Colonic mucosa (tissue), 4 donors: ENCODE results near the gene IFRD1. TPM values are rescaled to one million over a fixed set of nuclear protein-coding genes. Genes with fewer than 3 reads are reported as not detected.
A peak's percentile ranks its signal among the peaks of the same experiment; 100 is the strongest.

ENCODE experiments used
- DNase-seq: peaks from one replicate; pipeline ENCODE4 v3.0.0-alpha.2; 2020
- H3K27ac ChIP-seq: fragments of 200-600 bp; one replicate; pipeline ENCODE4 v1.8.0; 2021
- H3K27me3 ChIP-seq: fragments of 200-600 bp; one replicate; pipeline ENCODE4 v1.8.0; 2021
- H3K36me3 ChIP-seq: fragments of 200-600 bp; one replicate; pipeline ENCODE4 v1.8.0; 2021
- H3K4me1 ChIP-seq: fragments of 200-600 bp; one replicate; pipeline ENCODE4 v1.8.0; 2021; ENCODE audit warnings: mild to moderate bottlenecking
- H3K4me3 ChIP-seq: fragments of 200-600 bp; one replicate; pipeline ENCODE4 v1.8.0; 2021
- H3K9ac ChIP-seq, 2 donors: one replicate each; pipeline ENCODE4 v1.7.0; 2013; ENCODE audit warnings: control low read depth in 2 of 2, low read depth in 2 of 2, low read length in 2 of 2
- H3K9me3 ChIP-seq: fragments of 200-600 bp; one replicate; pipeline ENCODE4 v1.8.0; 2021
- intact Hi-C: fragments of 100-400 bp; cut with DNase I; formaldehyde crosslinking; loops from one replicate; pipeline ENCODE4 v1.14.1; 2022
- total RNA-seq, 2 donors: library from RNA; stranded (reverse); fragmentation: NEBNext Ultra II Directional in 1 of 2; extraction: Animal tissue kit (Norgen Biotek cat#: 25700) in 1 of 2; gene quantifications; one replicate each; pipeline ENCODE4 v1.2.1, GENCODE V29; 2021
- TF ChIP-seq, protein P1 (sequence below): fragments of 200-600 bp; IDR thresholded peaks from one replicate; pipeline ENCODE4 v1.8.0; 2022; ENCODE audit warnings: antibody characterized with exemption, mild to moderate bottlenecking
- donor health status: healthy.
- donor health status: DM: no; HTN: no; CAD: no.
- donor health status: DM: no; HTN: no; CAD: no.

IFRD1 gene, protein sequence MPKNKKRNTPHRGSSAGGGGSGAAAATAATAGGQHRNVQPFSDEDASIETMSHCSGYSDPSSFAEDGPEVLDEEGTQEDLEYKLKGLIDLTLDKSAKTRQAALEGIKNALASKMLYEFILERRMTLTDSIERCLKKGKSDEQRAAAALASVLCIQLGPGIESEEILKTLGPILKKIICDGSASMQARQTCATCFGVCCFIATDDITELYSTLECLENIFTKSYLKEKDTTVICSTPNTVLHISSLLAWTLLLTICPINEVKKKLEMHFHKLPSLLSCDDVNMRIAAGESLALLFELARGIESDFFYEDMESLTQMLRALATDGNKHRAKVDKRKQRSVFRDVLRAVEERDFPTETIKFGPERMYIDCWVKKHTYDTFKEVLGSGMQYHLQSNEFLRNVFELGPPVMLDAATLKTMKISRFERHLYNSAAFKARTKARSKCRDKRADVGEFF
- total RNA-seq, result 10 to 100 TPM; 35.9 to 41.0 TPM

DNA sequence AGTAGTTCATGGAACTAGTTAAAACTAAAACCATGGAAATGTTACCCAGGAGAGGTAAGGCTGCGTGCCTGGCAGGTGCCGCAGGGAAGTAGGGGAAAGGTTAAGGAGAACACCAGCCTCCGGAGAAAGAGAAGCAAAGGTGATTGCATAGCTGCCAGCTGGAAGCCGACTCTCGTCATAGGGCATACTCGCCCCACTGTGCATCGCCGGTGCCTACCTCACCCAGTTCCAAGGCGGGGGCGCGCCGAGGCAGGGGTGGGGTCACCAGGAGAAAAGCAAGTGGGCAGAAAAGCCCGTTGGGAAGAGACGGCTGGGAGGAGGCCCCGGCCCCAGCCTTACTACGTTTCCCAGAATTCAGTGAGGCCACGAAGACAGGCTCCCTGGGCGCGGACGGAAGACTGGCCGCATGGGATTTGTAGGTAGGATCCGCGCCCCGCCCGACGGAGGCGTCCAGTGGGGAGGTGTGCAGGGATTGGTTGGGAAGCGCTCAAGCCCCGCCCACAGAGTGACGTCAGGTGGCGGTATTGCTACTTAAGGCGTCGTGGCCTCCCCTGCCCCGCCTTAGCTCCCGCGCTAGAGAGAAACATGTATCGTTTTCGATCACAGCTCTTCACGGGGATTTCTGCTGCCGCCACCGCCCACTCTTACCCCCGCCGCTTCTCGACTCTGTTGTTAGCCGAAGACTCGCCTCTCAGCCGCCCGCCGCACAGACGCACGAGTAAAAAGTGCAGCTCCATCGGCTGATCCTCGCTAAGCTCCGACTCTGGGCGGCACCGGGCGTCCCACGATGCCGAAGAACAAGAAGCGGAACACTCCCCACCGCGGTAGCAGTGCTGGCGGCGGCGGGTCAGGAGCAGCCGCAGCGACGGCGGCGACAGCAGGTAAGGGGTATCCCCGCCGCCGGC is at the start of gene IFRD1:
Gene IFRD1 (plus strand): TSS at position 559 of the 905 bp plus-strand sequence. CDS start 229 bp downstream, at position 788.
- Histone ChIP-seq H3K4me3 (peak within 1 kb of the TSS; percentile 66), H3K27ac (peak within 1 kb of the TSS; percentile 93), H3K9me3 (no peaks in the 10 kb centered on the region), H3K36me3 (no peaks in the 10 kb centered on the region), H3K27me3 (no peaks in the 10 kb centered on the region), H3K9ac (peak within 1 kb of the TSS; percentile 80 to 97), H3K4me1 (peaks cover 8% of the 10 kb centered on the region)
- peak; percentile 99 for DNase-seq
- TF ChIP-seq, protein P1, sequence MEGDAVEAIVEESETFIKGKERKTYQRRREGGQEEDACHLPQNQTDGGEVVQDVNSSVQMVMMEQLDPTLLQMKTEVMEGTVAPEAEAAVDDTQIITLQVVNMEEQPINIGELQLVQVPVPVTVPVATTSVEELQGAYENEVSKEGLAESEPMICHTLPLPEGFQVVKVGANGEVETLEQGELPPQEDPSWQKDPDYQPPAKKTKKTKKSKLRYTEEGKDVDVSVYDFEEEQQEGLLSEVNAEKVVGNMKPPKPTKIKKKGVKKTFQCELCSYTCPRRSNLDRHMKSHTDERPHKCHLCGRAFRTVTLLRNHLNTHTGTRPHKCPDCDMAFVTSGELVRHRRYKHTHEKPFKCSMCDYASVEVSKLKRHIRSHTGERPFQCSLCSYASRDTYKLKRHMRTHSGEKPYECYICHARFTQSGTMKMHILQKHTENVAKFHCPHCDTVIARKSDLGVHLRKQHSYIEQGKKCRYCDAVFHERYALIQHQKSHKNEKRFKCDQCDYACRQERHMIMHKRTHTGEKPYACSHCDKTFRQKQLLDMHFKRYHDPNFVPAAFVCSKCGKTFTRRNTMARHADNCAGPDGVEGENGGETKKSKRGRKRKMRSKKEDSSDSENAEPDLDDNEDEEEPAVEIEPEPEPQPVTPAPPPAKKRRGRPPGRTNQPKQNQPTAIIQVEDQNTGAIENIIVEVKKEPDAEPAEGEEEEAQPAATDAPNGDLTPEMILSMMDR, result no peak
- intact Hi-C loops, result no loop called here

DNA sequence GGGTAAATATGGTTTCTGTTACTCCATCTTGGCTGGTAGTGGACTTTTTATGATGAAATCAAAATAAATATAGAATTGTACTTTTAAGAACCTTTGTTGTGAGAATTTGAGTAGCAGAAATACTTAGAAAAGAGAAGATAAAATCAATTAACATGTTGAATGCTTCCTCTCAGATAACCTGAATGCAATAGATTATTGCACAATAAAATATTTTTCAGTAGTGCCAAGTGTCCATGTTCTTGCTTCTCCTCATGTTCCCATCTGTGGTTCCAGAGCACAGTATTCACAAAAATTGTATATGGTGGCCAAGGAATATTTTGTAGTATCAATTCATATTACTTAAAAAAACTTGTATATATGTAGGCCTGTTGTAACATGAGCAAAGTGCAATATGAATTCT is 45.9 kb upstream of the IFRD1 start:
- H3K36me3 ChIP-seq, result no peaks in the 10 kb centered on the region
- no peak for DNase-seq
- H3K27me3 ChIP-seq, result no peaks in the 10 kb centered on the region
- H3K4me3 ChIP-seq, result no peak overlapping the region
- TF ChIP-seq, protein P1, result no peak
- intact Hi-C loops, result no loop called here
- no peak overlapping the region for H3K9ac ChIP-seq
- no peaks in the 10 kb centered on the region for H3K9me3 ChIP-seq
- no peaks in the 10 kb centered on the region for H3K4me1 ChIP-seq
- H3K27ac ChIP-seq, result no peak overlapping the region

DNA sequence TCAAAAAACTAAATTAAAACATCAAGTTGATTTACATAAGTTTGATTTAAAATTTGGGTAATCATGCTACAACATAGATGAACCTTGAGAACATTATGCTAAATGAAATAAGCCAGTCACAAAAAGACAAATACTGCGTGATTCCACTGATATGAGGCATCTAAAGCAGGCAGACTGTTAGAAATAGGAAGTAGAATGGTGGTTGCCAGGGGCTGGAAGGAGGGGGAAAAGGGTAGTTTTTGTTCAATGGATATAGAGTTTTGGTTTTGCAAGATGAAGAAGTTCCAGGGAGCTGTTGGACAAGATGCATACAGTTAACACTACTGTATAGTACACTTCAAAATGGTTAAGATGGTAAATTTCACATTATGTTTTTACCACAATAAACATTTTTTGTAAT is 45.0 kb upstream of the IFRD1 start:
- Histone ChIP-seq H3K27me3 (no peaks in the 10 kb centered on the region), H3K9ac (no peak overlapping the region), H3K4me3 (no peak overlapping the region), H3K9me3 (no peaks in the 10 kb centered on the region), H3K4me1 (no peaks in the 10 kb centered on the region), H3K36me3 (no peaks in the 10 kb centered on the region), H3K27ac (no peak overlapping the region)
- intact Hi-C loops, result no loop called here
- TF ChIP-seq, protein P1, result no peak
- no peak for DNase-seq

DNA sequence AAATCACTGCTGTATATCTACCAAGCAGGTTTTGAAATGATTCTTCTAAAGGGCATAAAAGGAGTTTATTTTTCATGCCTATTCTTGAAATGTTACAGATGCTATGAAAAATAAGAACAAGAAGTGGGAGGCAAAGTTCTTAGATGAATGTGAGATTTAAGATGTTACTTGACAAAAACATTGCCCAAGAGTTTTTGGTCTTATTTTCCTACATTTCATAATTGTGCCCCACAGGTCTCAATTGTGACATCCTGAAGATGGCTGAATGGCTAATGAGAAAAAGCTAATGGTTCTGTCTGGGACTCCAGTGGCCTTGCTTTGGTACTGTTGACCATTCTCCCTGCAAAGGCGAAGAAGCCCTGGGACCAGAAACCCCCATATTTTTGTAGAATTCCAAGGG is 43.0 kb upstream of the IFRD1 start:
- no peaks in the 10 kb centered on the region for H3K36me3 ChIP-seq
- intact Hi-C loops, result no loop called here
- no peaks in the 10 kb centered on the region for H3K27me3 ChIP-seq
- H3K9me3 ChIP-seq, result no peaks in the 10 kb centered on the region
- no peak overlapping the region for H3K27ac ChIP-seq
- no peak overlapping the region for H3K9ac ChIP-seq
- no peaks in the 10 kb centered on the region for H3K4me1 ChIP-seq
- TF ChIP-seq, protein P1, result no peak
- DNase-seq, result no peak
- no peak overlapping the region for H3K4me3 ChIP-seq

DNA sequence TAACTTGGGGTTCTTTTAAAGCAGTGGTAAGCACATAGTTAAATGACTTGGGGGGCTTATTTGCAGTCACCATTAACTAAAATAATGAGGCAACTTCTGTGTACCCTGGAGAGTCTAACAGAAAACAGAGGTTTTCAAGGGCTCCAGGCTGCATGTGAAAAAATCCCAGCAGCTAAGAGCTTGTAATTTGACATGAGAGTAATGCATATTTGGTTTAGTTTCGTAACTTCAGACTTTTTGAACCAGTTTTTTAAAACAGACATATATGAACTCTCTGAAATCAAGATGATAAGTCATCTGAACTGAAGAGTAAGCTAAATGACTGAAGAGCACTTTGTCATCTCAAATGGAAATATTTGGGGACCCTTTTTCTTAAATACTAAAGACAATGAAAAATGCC is 40.2 kb upstream of the IFRD1 start:
- Histone ChIP-seq H3K27me3 (no peaks in the 10 kb centered on the region), H3K9me3 (no peaks in the 10 kb centered on the region), H3K4me3 (no peak overlapping the region), H3K9ac (no peak overlapping the region), H3K27ac (no peak overlapping the region), H3K4me1 (no peaks in the 10 kb centered on the region), H3K36me3 (no peaks in the 10 kb centered on the region)
- TF ChIP-seq, protein P1, result no peak
- intact Hi-C loops, result loop anchor here (5.0 to 10.0 kb wide), 3 partner anchors 85 to 668 kb away; no protein-coding TSS in a partner anchor
- DNase-seq, result no peak
